HG03139 (cell line): ENCODE data around the gene ARL15.

ENCODE experiments used
- ATAC-seq: cut with Tn5 transposase; IDR thresholded peaks from one replicate; pipeline ENCODE4 v1.9.1; 2021; ENCODE audit not compliant: unreplicated experiment

ARL15 gene

GRCh38 chr5:53948598-53948997 is 361.8 kb downstream of the ARL15 start:
- ATAC-seq = no peak

DNA sequence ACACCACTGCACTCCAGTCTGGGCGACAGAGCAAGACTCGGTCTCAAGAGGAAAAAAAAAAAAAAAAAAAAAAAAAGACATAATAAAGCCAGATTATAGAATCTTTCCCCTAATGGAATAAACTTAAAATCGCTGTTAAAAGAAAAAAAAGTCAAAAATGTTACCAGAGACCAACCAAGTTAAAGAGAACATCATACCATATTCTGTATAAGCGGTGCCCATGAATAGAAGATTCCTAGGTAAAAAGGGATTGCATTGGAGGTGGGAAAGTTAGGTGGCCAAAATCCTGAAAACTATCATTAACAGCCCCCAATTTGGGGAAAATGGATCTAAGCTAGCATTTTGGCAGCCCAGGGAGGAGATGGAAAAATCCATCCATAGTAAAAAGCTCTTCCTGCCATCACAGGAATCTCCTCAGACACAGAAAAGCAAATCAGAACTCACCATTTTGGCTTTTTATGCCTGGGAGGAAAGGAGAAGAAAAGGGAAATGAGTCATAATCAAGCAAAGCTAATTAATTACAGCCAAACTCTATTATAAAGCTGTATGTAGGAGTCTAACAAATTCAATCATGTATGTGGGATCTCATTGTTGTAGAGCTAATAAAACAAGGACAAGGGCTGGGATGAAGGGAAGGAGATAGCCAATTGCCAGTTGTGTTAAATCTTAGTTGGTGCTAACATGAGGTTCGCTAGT is 363.8 kb downstream of the ARL15 start:
- ATAC-seq = no peak

DNA sequence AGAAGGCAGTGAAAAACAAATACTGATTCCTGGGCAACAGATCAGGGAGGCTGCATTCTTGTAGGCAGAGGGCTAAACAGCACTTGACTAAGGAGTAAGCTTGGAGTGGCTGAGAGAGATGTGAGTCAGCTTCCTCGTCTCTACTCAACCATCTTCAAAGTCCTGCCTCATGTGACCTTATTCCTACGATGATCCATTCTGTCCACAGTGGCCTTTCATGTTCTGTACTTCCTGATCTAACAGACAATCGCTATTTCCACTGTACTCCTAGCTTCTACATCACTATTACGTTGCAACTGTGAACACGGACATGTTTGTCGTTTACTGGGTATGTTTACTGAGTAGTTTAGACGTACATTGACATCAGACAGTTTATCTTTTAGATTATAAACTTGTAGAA is 365.4 kb downstream of the ARL15 start:
- ATAC-seq = no peak

DNA sequence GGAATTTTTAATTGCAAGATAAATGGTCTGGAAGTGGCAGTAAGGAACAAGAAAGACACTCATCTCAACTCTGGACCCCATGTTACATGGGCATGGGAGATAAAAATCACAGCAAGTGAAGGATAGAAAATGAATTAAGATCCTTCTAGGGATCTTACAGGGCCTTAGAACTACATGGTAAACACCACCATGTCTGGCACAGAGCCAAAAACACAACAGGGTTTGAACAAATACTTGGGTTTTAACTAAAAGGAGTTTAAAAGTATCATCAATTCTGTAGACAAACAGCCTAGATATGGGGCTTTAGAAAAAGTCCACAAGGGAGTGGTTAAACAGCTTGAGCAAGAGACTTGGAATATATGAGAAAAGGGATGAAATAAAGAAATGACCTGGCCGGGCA is 366.4 kb downstream of the ARL15 start:
- ATAC-seq = no peak

DNA sequence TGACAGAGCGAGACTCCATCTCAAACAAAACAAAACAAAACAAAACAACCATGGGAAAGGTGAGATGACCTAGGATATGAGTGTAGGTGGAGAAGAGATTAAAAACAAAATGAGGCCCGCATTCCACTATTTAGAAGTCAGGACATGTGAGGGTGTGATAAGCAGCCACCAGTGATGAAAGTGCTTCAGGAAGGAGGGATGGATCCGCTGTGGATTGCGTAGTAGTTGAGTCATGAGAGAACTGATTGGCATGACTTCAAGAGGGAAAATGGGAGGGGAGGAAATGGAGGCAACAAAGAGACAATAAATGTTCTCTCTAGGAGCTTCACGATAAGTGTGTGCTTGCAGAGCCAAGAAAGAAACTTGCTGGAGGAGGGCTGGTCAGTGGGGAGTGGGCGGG is 367.6 kb downstream of the ARL15 start:
- ATAC-seq = no peak

DNA sequence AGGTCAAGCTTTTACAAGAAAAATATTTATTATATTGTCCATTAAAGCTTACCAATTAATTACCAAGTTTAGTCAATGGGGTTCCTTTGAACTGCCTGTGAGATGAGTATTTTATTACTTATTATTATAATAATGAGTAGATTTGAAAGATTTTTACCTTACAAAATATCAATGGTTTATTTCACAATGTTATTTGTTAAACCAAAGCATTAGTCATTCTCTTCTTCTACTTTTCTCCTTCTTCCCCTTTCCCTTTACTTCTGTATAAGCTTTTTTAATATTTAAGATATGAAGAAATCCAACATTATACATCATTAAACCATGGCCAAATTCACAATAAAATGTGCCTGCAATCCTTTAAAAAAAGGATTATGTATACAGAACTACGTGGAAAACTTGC is 369.5 kb downstream of the ARL15 start:
- no peak for ATAC-seq

GRCh38 chr5:53937467-53937866 is 372.9 kb downstream of the ARL15 start:
- ATAC-seq = no peak

GRCh38 chr5:53936481-53937352 is 373.7 kb downstream of the ARL15 start:
- ATAC-seq = no peak

- ATAC-seq = no peak
Observed at GRCh38 chr5:53934151-53934820, 376.1 kb downstream of the ARL15 start.

DNA sequence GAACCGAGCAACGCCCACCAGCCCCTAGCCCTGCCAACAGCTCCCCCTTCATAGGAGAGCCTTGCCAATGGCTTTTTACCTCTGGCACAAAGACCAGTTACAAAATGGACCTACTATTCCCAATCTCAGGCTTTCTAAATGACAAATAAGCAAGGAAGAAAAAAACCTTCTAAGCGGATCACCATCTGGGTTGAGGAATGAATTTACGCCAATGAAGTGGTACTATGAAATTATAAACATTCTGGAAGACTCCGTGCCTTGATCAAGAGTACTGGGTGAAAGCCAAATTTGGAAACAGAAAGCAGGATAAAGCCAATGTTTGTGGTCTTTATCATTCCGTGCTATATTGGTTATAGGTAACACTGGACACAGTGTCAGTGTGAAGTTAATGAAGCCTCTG is 378.0 kb downstream of the ARL15 start:
- no peak for ATAC-seq

DNA sequence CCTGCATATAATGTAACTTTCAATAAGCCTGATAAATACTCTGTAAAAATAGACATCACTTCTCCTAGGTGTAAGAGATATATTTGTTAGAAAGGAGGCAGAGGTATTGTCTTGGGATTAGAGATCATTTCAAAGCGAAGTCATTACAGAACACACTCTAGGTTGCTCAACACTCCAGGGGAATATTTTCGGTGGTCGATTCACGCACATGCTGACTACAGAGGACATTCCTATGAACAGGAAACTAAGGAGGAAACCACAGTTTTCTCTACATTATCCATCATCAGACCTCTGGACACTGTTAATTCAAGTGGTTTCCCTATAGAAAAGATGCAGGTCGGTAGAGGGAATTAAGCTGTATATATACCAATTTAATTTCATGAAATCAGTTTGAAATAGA is 379.9 kb downstream of the ARL15 start:
- ATAC-seq = no peak

DNA sequence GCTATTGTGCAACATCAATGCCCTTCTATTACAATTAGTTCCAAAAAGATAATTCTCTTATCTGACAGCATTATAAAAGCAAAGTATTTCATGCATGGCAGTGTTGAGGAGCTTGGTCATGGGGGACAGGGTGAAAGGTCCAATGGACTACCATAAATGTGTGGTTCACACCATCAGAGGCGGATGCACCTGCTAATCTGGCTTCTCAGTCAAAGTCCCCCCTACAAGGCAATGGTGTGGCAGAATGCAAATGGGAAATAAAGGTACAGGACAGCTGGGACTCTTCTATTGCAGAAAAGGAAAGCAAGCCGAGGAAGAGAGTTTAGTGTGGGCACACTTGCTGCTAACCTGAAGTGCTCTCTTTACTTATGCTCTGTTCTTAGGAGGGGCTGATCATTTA is 380.8 kb downstream of the ARL15 start:
- ATAC-seq = no peak

- no peak for ATAC-seq
Observed at GRCh38 chr5:53929152-53929551, 381.2 kb downstream of the ARL15 start.

GRCh38 chr5:53928641-53929040 is 381.7 kb downstream of the ARL15 start:
- ATAC-seq = no peak

GRCh38 chr5:53927668-53928247 is 382.6 kb downstream of the ARL15 start:
- no peak for ATAC-seq

DNA sequence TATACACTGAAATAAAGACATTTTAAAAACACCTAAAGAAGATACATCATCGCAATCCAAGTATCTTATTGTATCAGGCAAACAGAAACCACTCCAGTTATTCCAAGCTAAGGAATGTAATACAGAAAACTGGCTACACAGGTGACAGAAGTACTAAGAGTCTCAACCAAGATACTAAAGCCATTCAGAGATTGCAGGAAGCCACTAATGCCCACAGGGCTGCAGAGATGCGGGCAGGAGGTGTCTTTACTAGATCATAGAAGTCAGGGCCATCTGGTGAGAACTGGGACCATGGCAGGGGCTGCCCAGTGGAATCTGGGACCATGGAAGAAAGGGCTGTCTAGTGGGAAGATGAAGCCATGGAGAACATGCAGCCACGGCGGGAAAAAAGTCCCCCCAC is 384.3 kb downstream of the ARL15 start:
- no peak for ATAC-seq

GRCh38 chr5:53924392-53924791 is 386.0 kb downstream of the ARL15 start:
- no peak for ATAC-seq

DNA sequence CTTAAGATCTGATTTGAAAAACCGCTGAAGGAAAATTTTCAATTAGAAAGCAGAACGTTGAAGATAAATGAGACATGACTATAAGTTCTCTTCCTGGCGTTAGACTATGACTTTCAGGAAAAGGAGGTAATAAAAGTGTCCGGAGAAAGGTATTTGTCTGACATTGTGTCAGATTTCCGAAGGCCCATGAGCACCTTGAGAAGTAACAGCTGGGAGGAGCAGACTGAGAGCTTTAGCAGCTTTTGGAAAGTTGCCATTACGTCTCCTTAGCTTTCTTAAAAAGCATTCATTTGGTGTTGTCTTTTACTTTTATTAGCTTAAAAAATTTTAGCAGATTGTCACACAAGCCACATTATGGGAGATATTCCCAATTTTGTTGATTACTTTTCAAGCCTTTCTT is 386.4 kb downstream of the ARL15 start:
- ATAC-seq = no peak

GRCh38 chr5:53922508-53923498 is 387.6 kb downstream of the ARL15 start:
- ATAC-seq = no peak

DNA sequence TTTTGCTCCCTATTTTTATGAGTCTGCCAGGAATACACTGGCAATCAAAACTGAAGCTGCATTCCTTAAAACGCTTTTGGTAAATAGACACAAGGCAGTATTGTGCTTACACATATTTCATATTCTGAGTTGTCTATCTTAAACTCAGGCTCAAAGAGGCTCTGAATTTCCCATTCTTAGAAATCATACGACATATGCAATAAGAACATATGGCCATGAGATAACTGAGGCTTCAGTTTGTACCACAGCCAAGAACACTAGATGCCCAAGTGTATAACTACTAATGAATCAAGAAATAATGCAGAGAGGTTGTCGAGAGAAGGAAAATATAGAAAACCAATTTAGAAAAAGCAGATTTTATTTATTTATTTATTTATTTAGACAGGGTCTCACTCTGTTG is 392.5 kb downstream of the ARL15 start:
- ATAC-seq = no peak
